GM13976 (cell line): ENCODE data around the gene PROSER3.

Experiments used
- DNase-seq: peaks from one replicate; pipeline ENCODE4 v3.0.0; 2012; ENCODE audit warnings: low spot score
- in situ Hi-C: fragments of 300-500 bp; cut with MboI; formaldehyde crosslinking; loops from one replicate; pipeline ENCODE4 v1.12.0; 2022; ENCODE audit warnings: low sequenced_read_pairs, mixed read lengths, inconsistent platforms; ENCODE audit not compliant: unreplicated experiment
- TF ChIP-seq, protein P1 (sequence below): IDR thresholded peaks from 2 replicates; pipeline ENCODE4 v1.5.1; 2012; ENCODE audit warnings: borderline replicate concordance, mild to moderate bottlenecking; ENCODE audit not compliant: insufficient read depth; ENCODE audit errors: extremely low read depth, missing control alignments, control extremely low read depth

Gene PROSER3

GRCh38 chr19:35754370-35755130, 3.4 kb upstream of the PROSER3 start:
- in situ Hi-C loops = no loop called here
- DNase-seq = no peak
- TF ChIP-seq, protein P1, sequence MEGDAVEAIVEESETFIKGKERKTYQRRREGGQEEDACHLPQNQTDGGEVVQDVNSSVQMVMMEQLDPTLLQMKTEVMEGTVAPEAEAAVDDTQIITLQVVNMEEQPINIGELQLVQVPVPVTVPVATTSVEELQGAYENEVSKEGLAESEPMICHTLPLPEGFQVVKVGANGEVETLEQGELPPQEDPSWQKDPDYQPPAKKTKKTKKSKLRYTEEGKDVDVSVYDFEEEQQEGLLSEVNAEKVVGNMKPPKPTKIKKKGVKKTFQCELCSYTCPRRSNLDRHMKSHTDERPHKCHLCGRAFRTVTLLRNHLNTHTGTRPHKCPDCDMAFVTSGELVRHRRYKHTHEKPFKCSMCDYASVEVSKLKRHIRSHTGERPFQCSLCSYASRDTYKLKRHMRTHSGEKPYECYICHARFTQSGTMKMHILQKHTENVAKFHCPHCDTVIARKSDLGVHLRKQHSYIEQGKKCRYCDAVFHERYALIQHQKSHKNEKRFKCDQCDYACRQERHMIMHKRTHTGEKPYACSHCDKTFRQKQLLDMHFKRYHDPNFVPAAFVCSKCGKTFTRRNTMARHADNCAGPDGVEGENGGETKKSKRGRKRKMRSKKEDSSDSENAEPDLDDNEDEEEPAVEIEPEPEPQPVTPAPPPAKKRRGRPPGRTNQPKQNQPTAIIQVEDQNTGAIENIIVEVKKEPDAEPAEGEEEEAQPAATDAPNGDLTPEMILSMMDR = no peak

- DNase-seq = no peak
- in situ Hi-C loops = no loop called here
- TF ChIP-seq, protein P1 = no peak
These were observed 2.8 kb upstream of the PROSER3 start for GRCh38 chr19:35755131-35755549.

- no peak for DNase-seq
- in situ Hi-C loops = no loop called here
- TF ChIP-seq, protein P1 = no peak
These were observed 2.2 kb upstream of the PROSER3 start for GRCh38 chr19:35755550-35756376.

GRCh38 chr19:35756377-35757230, 1.4 kb upstream of the PROSER3 start, which contains the start of gene HSPB6:
Gene HSPB6 (minus strand): TSS chr19:35757029. CDS start chr19:35757008, 21 bp downstream.
- DNase-seq = no peak
- TF ChIP-seq, protein P1 = no peak
- in situ Hi-C loops = no loop called here

DNA sequence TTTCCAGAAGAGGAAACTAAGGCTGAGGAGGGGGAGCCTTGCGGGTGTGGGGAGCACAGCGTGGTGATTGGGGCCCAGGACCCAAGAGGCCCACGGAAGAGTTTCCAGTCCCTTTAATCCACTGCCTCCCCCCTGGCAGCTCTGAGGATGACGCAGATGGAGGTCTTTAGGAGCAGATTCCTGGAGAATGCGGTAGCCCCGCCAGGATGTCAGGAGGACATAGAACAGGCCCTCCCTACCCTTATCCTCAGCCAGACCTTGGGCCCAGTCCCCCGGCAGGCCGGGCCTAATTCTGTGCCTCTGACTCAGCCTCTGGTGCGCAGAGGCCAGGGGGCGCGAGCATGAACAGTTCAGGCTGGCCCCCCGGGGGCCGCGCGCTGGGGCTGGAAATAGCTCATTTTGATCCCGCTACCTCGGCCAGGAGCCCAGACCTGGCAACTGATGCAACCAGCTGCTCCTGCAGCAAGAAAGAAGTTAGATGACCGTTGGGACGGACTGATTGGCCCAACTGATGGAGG, 686 bp upstream of the PROSER3 start:
- TF ChIP-seq, protein P1 = no peak
- in situ Hi-C loops = no loop called here
- DNase-seq = no peak

- no peak for DNase-seq
- in situ Hi-C loops = no loop called here
- TF ChIP-seq, protein P1 = no peak
These were observed 1.7 kb downstream of the PROSER3 start for GRCh38 chr19:35759697-35760096.
